Measurements from ENCODE around the gene SORCS2. TPM values are rescaled to one million over a fixed set of nuclear protein-coding genes. Genes with fewer than 3 reads are reported as not detected.

Gene SORCS2
- total RNA-seq, 2 experiments from 2014 or later, result not detected

GRCh38 chr4:7582313-7583097, 390.2 kb downstream of the SORCS2 start:
- no peaks in the 10 kb centered on the region for H3K4me1 Mint-ChIP-seq (ENCODE audit: low read depth)

GRCh38 chr4:7584098-7584497, 391.8 kb downstream of the SORCS2 start:
- ChIA-PET POLR2A (no interaction called here), CTCF (no interaction called here)
- H3K36me3 Mint-ChIP-seq (ENCODE audit: low read depth), result no peaks in the 10 kb centered on the region
- H3K4me3 Mint-ChIP-seq, result no peak overlapping the region
- H3K4me1 Mint-ChIP-seq (ENCODE audit: low read depth), result no peaks in the 10 kb centered on the region
- peaks cover 3% of the 10 kb centered on the region for H3K27me3 Mint-ChIP-seq (ENCODE audit: low read depth)
- ATAC-seq (no peak), DNase-seq (no peak)
- H3K27ac Mint-ChIP-seq, result no peak overlapping the region
- peaks cover 15% of the 10 kb centered on the region for H3K9me3 Mint-ChIP-seq (ENCODE audit: insufficient read depth)

More at GRCh38 chr4:7582313-7583097, 390.2 kb downstream of the SORCS2 start:
- POLR2A ChIA-PET, result no interaction called here
- ATAC-seq, result no peak
- Mint-ChIP-seq H3K4me3 (no peak overlapping the region), H3K27ac (no peak overlapping the region), H3K27me3 (ENCODE audit: low read depth) (no peaks in the 10 kb centered on the region), H3K9me3 (ENCODE audit: insufficient read depth) (peaks cover 28% of the 10 kb centered on the region), H3K36me3 (ENCODE audit: low read depth) (no peaks in the 10 kb centered on the region)
- CTCF ChIA-PET, result no interaction called here
- DNase-seq, result no peak

- Mint-ChIP-seq H3K9me3 (ENCODE audit: insufficient read depth) (peaks cover 11% of the 10 kb centered on the region), H3K27ac (no peak overlapping the region), H3K4me3 (no peak overlapping the region), H3K27me3 (ENCODE audit: low read depth) (peaks cover 3% of the 10 kb centered on the region), H3K36me3 (ENCODE audit: low read depth) (no peaks in the 10 kb centered on the region), H3K4me1 (ENCODE audit: low read depth) (no peaks in the 10 kb centered on the region)
- ChIA-PET POLR2A (no interaction called here), CTCF (no interaction called here)
- no peak for DNase-seq
- no peak for ATAC-seq
Measured at GRCh38 chr4:7584606-7585159, 392.3 kb downstream of the SORCS2 start.

DNA sequence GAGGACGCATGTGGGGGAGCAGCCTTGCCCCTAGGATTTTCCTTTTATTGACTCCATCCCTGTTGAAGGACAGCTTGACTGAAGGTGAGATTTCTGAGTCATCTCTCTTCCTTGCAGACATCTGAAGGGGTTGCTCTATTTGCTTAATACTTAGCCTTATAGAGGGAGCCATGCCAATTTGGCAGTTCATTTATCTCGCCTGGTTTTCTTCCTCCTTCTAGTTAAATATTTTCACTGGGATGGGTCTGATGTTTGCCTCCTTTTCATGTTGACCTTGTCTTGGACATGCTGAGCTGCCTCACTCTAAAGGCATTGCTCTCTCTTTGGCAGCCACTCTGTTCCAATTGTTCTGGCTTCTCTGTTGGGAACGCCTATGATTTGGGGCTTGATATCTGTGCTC, 393.4 kb downstream of the SORCS2 start:
- Mint-ChIP-seq H3K27me3 (ENCODE audit: low read depth) (peaks cover 3% of the 10 kb centered on the region), H3K4me3 (no peak overlapping the region), H3K36me3 (ENCODE audit: low read depth) (no peaks in the 10 kb centered on the region), H3K27ac (no peak overlapping the region), H3K9me3 (ENCODE audit: insufficient read depth) (peaks cover 10% of the 10 kb centered on the region), H3K4me1 (ENCODE audit: low read depth) (no peaks in the 10 kb centered on the region)
- DNase-seq (no peak), ATAC-seq (no peak)
- POLR2A ChIA-PET, result no interaction called here
- CTCF ChIA-PET, result no interaction called here

DNA sequence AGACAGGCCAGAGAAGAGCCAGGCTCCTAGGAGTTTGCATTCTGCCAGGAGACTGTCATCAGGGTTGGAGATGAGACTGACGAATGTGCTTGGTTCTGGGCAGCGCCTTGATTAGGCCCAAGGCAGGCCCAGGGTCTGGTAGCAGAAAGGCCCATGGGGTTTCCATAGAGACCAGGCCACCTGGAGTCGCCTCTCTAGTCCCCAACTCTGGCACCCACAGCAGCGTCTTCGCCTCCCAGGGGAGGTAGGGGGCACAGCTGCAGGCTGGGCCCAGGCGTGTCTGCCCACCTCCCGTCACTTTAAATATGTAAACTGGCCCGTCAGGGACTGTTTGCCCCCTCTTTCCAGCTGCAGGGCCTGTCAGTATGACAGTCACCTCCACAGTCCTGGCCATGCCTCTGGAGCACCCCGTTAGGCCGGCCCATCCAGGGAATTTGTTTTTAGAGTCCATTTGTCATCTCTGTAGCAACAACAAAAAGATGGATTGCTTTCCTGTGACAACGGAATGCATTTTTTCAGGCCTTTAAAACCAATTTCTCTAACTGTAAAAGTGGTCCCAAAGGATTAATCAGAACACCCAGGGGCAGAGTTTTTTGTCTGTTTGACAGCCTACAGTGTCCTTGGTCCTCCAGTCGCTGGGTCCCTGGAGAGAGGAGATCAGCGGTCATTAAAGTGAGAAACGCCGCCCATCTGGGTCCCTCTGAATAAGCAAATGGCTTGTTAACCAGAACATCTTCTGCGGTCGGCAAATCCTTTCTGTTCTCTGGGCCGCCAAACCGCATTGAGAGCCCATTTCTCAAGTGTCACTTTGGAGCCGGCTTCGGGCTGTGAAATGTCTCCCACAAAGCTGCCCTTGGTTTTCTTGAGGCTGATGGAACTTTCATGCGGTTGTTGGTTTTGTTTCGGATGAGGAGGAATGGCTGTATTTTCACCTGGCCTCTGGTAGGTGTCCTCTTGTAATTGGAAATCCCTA, 395.4 kb downstream of the SORCS2 start:
- Mint-ChIP-seq H3K9me3 (ENCODE audit: insufficient read depth) (peaks cover 6% of the 10 kb centered on the region), H3K4me3 (no peak overlapping the region), H3K36me3 (ENCODE audit: low read depth) (no peaks in the 10 kb centered on the region), H3K27me3 (ENCODE audit: low read depth) (peaks cover 3% of the 10 kb centered on the region), H3K4me1 (ENCODE audit: low read depth) (no peaks in the 10 kb centered on the region), H3K27ac (no peak overlapping the region)
- no peak for DNase-seq
- ChIA-PET POLR2A (no interaction called here), CTCF (no interaction called here)
- no peak for ATAC-seq

- Mint-ChIP-seq H3K9me3 (ENCODE audit: insufficient read depth) (peaks cover 6% of the 10 kb centered on the region), H3K4me1 (ENCODE audit: low read depth) (no peaks in the 10 kb centered on the region), H3K4me3 (no peak overlapping the region), H3K36me3 (ENCODE audit: low read depth) (no peaks in the 10 kb centered on the region), H3K27ac (no peak overlapping the region), H3K27me3 (ENCODE audit: low read depth) (peaks cover 3% of the 10 kb centered on the region)
- DNase-seq, result no peak
- ATAC-seq, result no peak
- ChIA-PET CTCF (no interaction called here), POLR2A (no interaction called here)
Measured at GRCh38 chr4:7590189-7590588, 397.9 kb downstream of the SORCS2 start.

- ChIA-PET POLR2A (no interaction called here), CTCF (no interaction called here)
- Mint-ChIP-seq H3K36me3 (ENCODE audit: low read depth) (no peaks in the 10 kb centered on the region), H3K4me1 (ENCODE audit: low read depth) (no peaks in the 10 kb centered on the region), H3K27me3 (ENCODE audit: low read depth) (peaks cover 4% of the 10 kb centered on the region), H3K9me3 (ENCODE audit: insufficient read depth) (peaks cover 6% of the 10 kb centered on the region), H3K27ac (no peak overlapping the region), H3K4me3 (no peak overlapping the region)
- DNase-seq (no peak), ATAC-seq (no peak)
Measured at GRCh38 chr4:7590899-7591298, 398.6 kb downstream of the SORCS2 start.

DNA sequence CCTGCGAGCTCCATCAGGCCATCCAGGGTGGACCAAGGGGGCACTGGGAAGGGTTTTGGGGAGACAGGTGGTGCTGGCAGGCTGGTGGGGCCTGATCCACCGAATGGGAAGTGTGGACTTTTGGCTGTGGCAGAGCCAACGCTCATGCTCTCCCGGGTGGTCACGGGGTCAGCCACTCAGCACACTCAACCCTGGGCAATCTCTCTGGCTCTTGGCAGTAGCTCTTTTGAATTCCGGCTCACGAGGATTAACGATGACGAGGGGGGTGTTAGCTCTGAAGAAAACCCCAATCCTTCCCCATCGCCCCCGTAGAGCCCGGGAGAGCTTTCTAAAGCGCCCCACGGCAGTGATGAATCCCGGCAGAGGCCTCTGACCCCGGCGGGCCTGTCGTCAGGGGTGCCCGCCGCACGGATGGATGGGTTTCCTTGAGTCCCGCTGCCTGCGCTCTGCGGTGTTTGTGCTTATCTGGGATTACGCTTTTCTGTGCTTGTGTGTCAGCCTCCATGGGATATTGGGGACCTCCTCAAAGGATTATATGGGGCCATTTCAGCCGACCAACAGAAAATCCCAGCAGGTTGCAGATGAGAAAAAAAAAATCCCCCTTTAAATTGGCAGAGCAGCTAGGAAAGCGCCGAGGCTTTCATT, 399.2 kb downstream of the SORCS2 start:
- DNase-seq (no peak), ATAC-seq (no peak)
- Mint-ChIP-seq H3K4me1 (ENCODE audit: low read depth) (no peaks in the 10 kb centered on the region), H3K27ac (no peak overlapping the region), H3K27me3 (ENCODE audit: low read depth) (peaks cover 8% of the 10 kb centered on the region), H3K9me3 (ENCODE audit: insufficient read depth) (peaks cover 5% of the 10 kb centered on the region), H3K36me3 (ENCODE audit: low read depth) (no peaks in the 10 kb centered on the region), H3K4me3 (no peak overlapping the region)
- ChIA-PET POLR2A (no interaction called here), CTCF (no interaction called here)

DNA sequence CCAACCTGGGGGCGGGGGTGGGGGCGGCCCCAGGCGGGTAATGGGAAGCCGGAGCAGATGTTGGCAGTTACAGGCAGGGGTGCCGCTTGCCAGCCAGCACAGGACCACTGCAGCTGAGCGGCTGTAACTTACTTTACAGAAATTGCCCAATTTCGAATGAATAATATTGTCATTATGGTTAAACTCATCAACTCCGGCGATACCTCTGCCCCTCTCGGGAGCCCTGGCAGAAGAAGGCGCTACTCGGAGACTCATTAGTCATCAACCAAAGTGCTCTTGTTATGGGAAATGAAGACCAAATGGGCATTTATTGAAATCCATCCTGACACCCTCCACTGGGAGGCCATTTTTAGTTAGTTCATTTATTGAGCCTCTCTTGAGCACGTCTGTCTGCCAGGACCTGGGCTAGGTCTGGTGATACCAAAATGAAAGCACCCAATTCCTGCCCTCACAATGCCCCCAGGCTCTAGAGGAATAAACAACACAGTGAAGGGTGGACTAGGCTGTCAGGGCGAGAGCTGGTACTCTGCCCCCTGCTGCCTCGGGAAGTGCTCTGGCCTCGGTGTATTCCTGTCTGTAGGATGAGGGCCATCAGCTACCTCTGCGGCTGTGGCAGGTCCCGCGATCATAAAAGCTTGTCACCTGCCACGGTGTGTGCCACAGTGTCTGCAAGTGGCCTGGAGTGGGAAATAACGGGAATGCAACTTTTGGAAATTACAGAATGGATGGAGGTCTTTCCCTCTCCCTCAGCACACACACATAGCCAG, 401.5 kb downstream of the SORCS2 start:
- ChIA-PET CTCF (no interaction called here), POLR2A (no interaction called here)
- Mint-ChIP-seq H3K9me3 (ENCODE audit: insufficient read depth) (no peaks in the 10 kb centered on the region), H3K27me3 (ENCODE audit: low read depth) (peaks cover 8% of the 10 kb centered on the region), H3K36me3 (ENCODE audit: low read depth) (no peaks in the 10 kb centered on the region), H3K4me1 (ENCODE audit: low read depth) (no peaks in the 10 kb centered on the region), H3K27ac (no peak overlapping the region), H3K4me3 (no peak overlapping the region)
- DNase-seq (no peak), ATAC-seq (no peak)

DNA sequence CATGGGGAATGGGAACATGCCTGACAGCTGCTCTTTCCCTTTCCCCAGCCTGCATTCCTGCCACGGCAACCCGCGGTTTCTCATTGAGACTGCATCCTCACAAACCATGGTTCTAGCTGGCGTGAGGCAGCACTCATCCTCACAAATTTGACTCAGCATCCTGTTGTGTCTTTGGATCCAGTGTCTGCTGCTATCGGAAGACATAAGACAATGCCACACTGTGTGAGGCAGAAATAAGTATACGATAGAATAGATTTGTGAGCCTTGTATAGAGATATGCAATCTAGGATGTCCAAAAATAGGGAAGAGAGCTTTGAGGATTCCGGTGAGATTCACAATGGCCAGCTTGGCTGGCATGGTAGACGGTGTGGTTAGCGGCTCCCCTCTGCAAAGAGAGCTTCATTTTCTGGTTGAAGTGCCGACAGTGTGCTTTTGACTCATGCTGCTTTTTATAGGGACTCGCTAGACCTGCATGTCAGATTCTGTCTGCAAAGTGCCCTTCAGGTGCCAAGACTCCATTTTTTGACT, 403.7 kb downstream of the SORCS2 start:
- CTCF ChIA-PET, result no interaction called here
- DNase-seq (no peak), ATAC-seq (no peak)
- Mint-ChIP-seq H3K27ac (no peak overlapping the region), H3K4me3 (no peak overlapping the region), H3K27me3 (ENCODE audit: low read depth) (peaks cover 5% of the 10 kb centered on the region), H3K36me3 (ENCODE audit: low read depth) (no peaks in the 10 kb centered on the region), H3K9me3 (ENCODE audit: insufficient read depth) (no peaks in the 10 kb centered on the region), H3K4me1 (ENCODE audit: low read depth) (no peaks in the 10 kb centered on the region)
- POLR2A ChIA-PET, result no interaction called here

GRCh38 chr4:7596918-7597606, 404.7 kb downstream of the SORCS2 start:
- Mint-ChIP-seq H3K27me3 (ENCODE audit: low read depth) (peaks cover 5% of the 10 kb centered on the region), H3K9me3 (ENCODE audit: insufficient read depth) (no peaks in the 10 kb centered on the region), H3K4me3 (no peak overlapping the region), H3K27ac (no peak overlapping the region), H3K4me1 (ENCODE audit: low read depth) (no peaks in the 10 kb centered on the region), H3K36me3 (ENCODE audit: low read depth) (no peaks in the 10 kb centered on the region)
- no peak for DNase-seq
- ChIA-PET CTCF (no interaction called here), POLR2A (no interaction called here)
- no peak for ATAC-seq

Data from activated CD8-positive, alpha-beta T cell treated with anti-CD3 and anti-CD28 coated beads, Interleukin-2, amount 10 ng/mL, durations not matched to agents 7 days and 5 days (primary cell).